SU-DHL-6 (cell line): ENCODE measurements around the gene WDR93.

ENCODE experiments used
- H2AFZ ChIP-seq: fragments of 200-600 bp; sonication (generic); 2 replicates; pipeline ENCODE4 v1.6.1; 2014; ENCODE audit warnings: low read depth, mild to moderate bottlenecking, moderate library complexity, mixed read lengths, antibody characterized with exemption, low read length; ENCODE audit not compliant: severe bottlenecking
- H3F3A ChIP-seq: fragments of 200-600 bp; shearing (Covaris generic); 2 replicates; pipeline ENCODE4 v1.6.0; 2016; ENCODE audit warnings: antibody characterized with exemption, mild to moderate bottlenecking; ENCODE audit not compliant: insufficient read depth
- H3K27ac ChIP-seq: fragments of 200-600 bp; sonication (generic); 2 replicates; pipeline ENCODE4 v1.5.1; 2016; ENCODE audit warnings: low read depth, mild to moderate bottlenecking, low read length, moderate library complexity, mixed read lengths
- H3K27me3 ChIP-seq: fragments of 200-600 bp; sonication (generic), shearing (Covaris generic); 2 replicates; pipeline ENCODE4 v1.6.0; 2014; ENCODE audit warnings: mild to moderate bottlenecking, low read length
- H3K36me3 ChIP-seq: fragments of 200-600 bp; sonication (generic); 2 replicates; pipeline ENCODE4 v1.6.1; 2014; ENCODE audit warnings: mild to moderate bottlenecking, low read length, mixed read lengths
- H3K4me2 ChIP-seq: fragments of 300-600, 200-600 bp; shearing (Covaris generic), sonication (generic); 2 replicates; pipeline ENCODE4 v1.6.0; 2014; ENCODE audit warnings: low read length, low read depth, mild to moderate bottlenecking; ENCODE audit not compliant: poor library complexity, severe bottlenecking
- H3K4me3 ChIP-seq: fragments of 200-600 bp; sonication (generic); 2 replicates; pipeline ENCODE4 v1.5.1; 2014; ENCODE audit warnings: antibody characterized with exemption, low read length, mild to moderate bottlenecking, mixed read lengths; ENCODE audit not compliant: insufficient read depth, poor library complexity, severe bottlenecking
- H3K79me2 ChIP-seq: fragments of 200-600 bp; sonication (generic); 2 replicates; pipeline ENCODE4 v1.6.1; 2014; ENCODE audit warnings: mild to moderate bottlenecking, low read length, moderate library complexity; ENCODE audit not compliant: insufficient read depth
- H3K9ac ChIP-seq: fragments of 200-600 bp; sonication (generic); 2 replicates; pipeline ENCODE4 v1.7.0; 2014; ENCODE audit warnings: mild to moderate bottlenecking, low read length
- H3K9me2 ChIP-seq: fragments of 200-600 bp; sonication (generic); replicated peaks from 2 replicates; pipeline ENCODE4 v1.6.1; 2014; ENCODE audit warnings: low read length; ENCODE audit not compliant: insufficient read depth
- H3K9me3 ChIP-seq: fragments of 200-600 bp; sonication (generic); 2 replicates; pipeline ENCODE4 v1.6.1; 2014; ENCODE audit warnings: low read length, mixed read lengths; ENCODE audit not compliant: insufficient read depth
- H4K20me1 ChIP-seq: fragments of 200-600 bp; sonication (generic); 2 replicates; pipeline ENCODE4 v1.6.1; 2014; ENCODE audit warnings: low read depth, mild to moderate bottlenecking, antibody characterized with exemption, low read length, moderate library complexity, mixed read lengths
- CTCF ChIP-seq: fragments of 200-600 bp; sonication (generic); IDR thresholded peaks from one replicate; pipeline ENCODE4 v1.5.1; 2017; ENCODE audit warnings: antibody characterized with exemption, mild to moderate bottlenecking, low read length, moderate library complexity; ENCODE audit not compliant: insufficient read depth, poor library complexity, severe bottlenecking
- EZH2phosphoT487 ChIP-seq: fragments of 200-600 bp; sonication (generic), shearing (Covaris generic); conservative IDR thresholded peaks from 2 replicates; pipeline ENCODE4 v1.6.1; 2018; ENCODE audit warnings: mild to moderate bottlenecking, antibody characterized with exemption, low read length, moderate library complexity, mixed read lengths

The WDR93 gene

GRCh38 chr15:89768071-89768500, 77.5 kb downstream of the WDR93 start:
- TF ChIP-seq CTCF (no peak), EZH2phosphoT487 (no peak)
- no peaks in the 10 kb centered on the region for H4K20me1 ChIP-seq
- H3K27ac ChIP-seq = no peak overlapping the region
- no peaks in the 10 kb centered on the region for H3K36me3 ChIP-seq
- H3F3A ChIP-seq = no peaks in the 10 kb centered on the region
- H3K79me2 ChIP-seq = no peaks in the 10 kb centered on the region
- no peak overlapping the region for H3K4me3 ChIP-seq
- H2AFZ ChIP-seq = no peak overlapping the region
- no peak overlapping the region for H3K4me2 ChIP-seq
- H3K27me3 ChIP-seq = no peaks in the 10 kb centered on the region
- no peaks in the 10 kb centered on the region for H3K9me3 ChIP-seq
- H3K9ac ChIP-seq = no peak overlapping the region
- no peaks in the 10 kb centered on the region for H3K9me2 ChIP-seq

GRCh38 chr15:89769366-89769765, 78.8 kb downstream of the WDR93 start:
- H3K27ac ChIP-seq = no peak overlapping the region
- no peaks in the 10 kb centered on the region for H3K9me3 ChIP-seq
- no peaks in the 10 kb centered on the region for H3K9me2 ChIP-seq
- no peak overlapping the region for H2AFZ ChIP-seq
- H4K20me1 ChIP-seq = no peaks in the 10 kb centered on the region
- H3K9ac ChIP-seq = no peak overlapping the region
- TF ChIP-seq EZH2phosphoT487 = no peak
- no peak for TF ChIP-seq CTCF
- H3K27me3 ChIP-seq = no peaks in the 10 kb centered on the region
- no peaks in the 10 kb centered on the region for H3F3A ChIP-seq
- no peak overlapping the region for H3K4me2 ChIP-seq
- H3K4me3 ChIP-seq = no peak overlapping the region
- H3K79me2 ChIP-seq = no peaks in the 10 kb centered on the region
- H3K36me3 ChIP-seq = no peaks in the 10 kb centered on the region

GRCh38 chr15:89770041-89770440, 79.4 kb downstream of the WDR93 start:
- Histone ChIP-seq H3K9me3 (no peaks in the 10 kb centered on the region), H3K4me2 (no peak overlapping the region), H3K4me3 (no peak overlapping the region), H3K9ac (no peak overlapping the region), H2AFZ (no peak overlapping the region), H3K79me2 (no peaks in the 10 kb centered on the region), H3K27ac (no peak overlapping the region), H3F3A (no peaks in the 10 kb centered on the region), H3K27me3 (no peaks in the 10 kb centered on the region), H3K36me3 (no peaks in the 10 kb centered on the region), H4K20me1 (no peaks in the 10 kb centered on the region), H3K9me2 (no peaks in the 10 kb centered on the region)
- no peak for TF ChIP-seq CTCF
- no peak for TF ChIP-seq EZH2phosphoT487
